Common myeloid progenitor, CD34-positive (primary cell): Measurements from ENCODE around the gene AHCYL2.
"Not testable (repeated sequence)": the region's sequence is repeated elsewhere in the genome, so short reads cannot be mapped to it uniquely, and the experiment has no call there.

Experiments
- CTCF ChIA-PET: fragments of 350-600 bp; sonication (Branson Sonifier 250); formaldehyde crosslinking; loops from one replicate; lab custom pipeline; 2021; ENCODE audit warnings: antibody characterized with exemption; lab: Charles Lee
- POLR2A ChIA-PET: fragments of 350-600 bp; sonication (Branson Sonifier 250); formaldehyde crosslinking; loops from one replicate; lab custom pipeline; 2021; ENCODE audit warnings: antibody characterized with exemption; lab: Charles Lee
- DNase-seq, 3 donors: peaks; one replicate each; pipeline versions ENCODE4 v3.0.0 to v3.0.0-alpha.2; 2013
- H3K27ac ChIP-seq, 2 experiments: 1 replicate in 1 of 2; 2 replicates in 1 of 2; pipeline ENCODE4 v1.7.0; 2013; ENCODE audit warnings: inconsistent platforms in 2 of 2, low read length in 2 of 2, mild to moderate bottlenecking in 2 of 2, low read depth in 1 of 2, moderate library complexity in 1 of 2; ENCODE audit not compliant: severe bottlenecking in 2 of 2, insufficient read depth in 1 of 2, poor library complexity in 1 of 2
- H3K27me3 ChIP-seq, 5 experiments: replicated peaks in 2 of 5; 1 replicate in 3 of 5; 2 replicates in 2 of 5; pipeline versions ENCODE4 v1.6.1 to v1.7.0; 2013; ENCODE audit warnings: low read length in 4 of 5, mild to moderate bottlenecking in 2 of 5, moderate library complexity in 2 of 5, inconsistent platforms in 1 of 5; ENCODE audit not compliant: insufficient read depth in 5 of 5, control insufficient read depth in 4 of 5
- H3K36me3 ChIP-seq, 4 experiments: 1 replicate in 2 of 4; 2 replicates in 2 of 4; pipeline versions ENCODE4 v1.6.1 to v1.7.0; 2013; ENCODE audit warnings: low read length in 3 of 4, control low read depth in 1 of 4, mild to moderate bottlenecking in 1 of 4; ENCODE audit not compliant: control insufficient read depth in 4 of 4, insufficient read depth in 4 of 4
- H3K4me1 ChIP-seq, 4 experiments: 1 replicate in 3 of 4; 2 replicates in 1 of 4; pipeline versions ENCODE4 v1.6.1 to v1.7.1; 2013; ENCODE audit warnings: low read length in 3 of 4, mild to moderate bottlenecking in 3 of 4, control low read depth in 1 of 4, inconsistent platforms in 1 of 4, moderate library complexity in 1 of 4; ENCODE audit not compliant: control insufficient read depth in 4 of 4, insufficient read depth in 4 of 4; ENCODE audit errors: control extremely low read depth in 1 of 4
- H3K4me3 ChIP-seq, 7 experiments: 1 replicate in 4 of 7; 2 replicates in 3 of 7; pipeline versions ENCODE4 v1.5.1 to v1.7.0; 2013; ENCODE audit warnings: mild to moderate bottlenecking in 7 of 7, low read length in 6 of 7, moderate library complexity in 6 of 7, inconsistent platforms in 2 of 7, low read depth in 2 of 7, control low read depth in 1 of 7; ENCODE audit not compliant: insufficient read depth in 4 of 7, control insufficient read depth in 1 of 7; ENCODE audit errors: extremely low read depth in 1 of 7
- H3K9me3 ChIP-seq, 5 experiments: 1 replicate in 4 of 5; 2 replicates in 1 of 5; pipeline versions ENCODE4 v1.6.1 to v1.7.1; 2013; ENCODE audit warnings: low read length in 4 of 5, mild to moderate bottlenecking in 2 of 5, inconsistent platforms in 1 of 5, low read depth in 1 of 5, moderate library complexity in 1 of 5; ENCODE audit not compliant: control insufficient read depth in 4 of 5, insufficient read depth in 2 of 5; ENCODE audit errors: control extremely low read depth in 1 of 5
- WGBS: methylation state at CpG from one replicate; pipeline ENCODE4 v1.1.5; 2013; ENCODE audit not compliant: insufficient coverage; 5-methylcytosine and 5-hydroxymethylcytosine counted together

The AHCYL2 gene

GRCh38 chr7:129405527-129405926, 180.7 kb downstream of the AHCYL2 start:
- Histone ChIP-seq H3K4me3 (no peak overlapping the region), H3K36me3 (peaks cover 0 to 10% (median 4%) of the 10 kb centered on the region in 4 experiments), H3K27ac (no peak overlapping the region), H3K4me1 (peaks cover 0 to 17% (median 16%) of the 10 kb centered on the region in 4 experiments), H3K27me3 (no peaks in the 10 kb centered on the region), H3K9me3 (no peaks in the 10 kb centered on the region)
- ChIA-PET CTCF (no interaction called here), POLR2A (no interaction called here)
- DNase-seq: no peak

GRCh38 chr7:129410238-129410637, 185.4 kb downstream of the AHCYL2 start:
- CTCF ChIA-PET, H3K9me3 ChIP-seq, H3K27ac ChIP-seq, H3K27me3 ChIP-seq, DNase-seq, H3K4me3 ChIP-seq, H3K4me1 ChIP-seq, POLR2A ChIA-PET: not testable (repeated sequence)
- peaks cover 0 to 28% (median 4%) of the 10 kb centered on the region in 4 experiments for H3K36me3 ChIP-seq
- WGBS: 89% methylated on average over 5 of the region's 8 CpGs

DNA sequence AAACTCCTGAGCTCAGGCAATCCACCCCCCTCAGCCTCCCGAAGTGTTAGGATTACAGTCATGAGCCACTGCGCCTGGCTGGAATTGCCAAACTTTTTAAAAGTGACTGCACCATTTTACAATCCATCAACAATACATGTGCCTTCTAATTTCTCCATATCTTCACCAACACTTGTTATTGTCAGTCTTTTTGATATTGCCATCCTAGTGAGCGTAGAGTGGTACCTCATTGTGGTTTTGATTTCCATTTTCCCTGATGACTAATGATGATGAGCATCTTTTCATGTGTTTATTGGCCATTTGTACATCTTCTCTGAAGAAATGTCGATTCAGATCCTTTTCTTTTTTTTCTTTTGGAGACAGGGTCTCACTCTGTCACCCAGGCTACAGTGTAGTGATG, 187.7 kb downstream of the AHCYL2 start:
- H3K27me3 ChIP-seq: no peaks in the 10 kb centered on the region
- ChIA-PET POLR2A (interaction anchor here (0.7 kb wide), 1 partner anchor 17 kb away, joined by 3 read pairs; no protein-coding TSS in a partner anchor), CTCF (interaction anchor here (0.6 kb wide), 1 partner anchor 649 kb away, joined by 6 read pairs; no protein-coding TSS in a partner anchor)
- H3K36me3 ChIP-seq: peaks cover 0 to 22% (median 3%) of the 10 kb centered on the region in 4 experiments
- H3K4me3 ChIP-seq: no peak overlapping the region
- WGBS: 100% methylated on average over 2 of the region's 4 CpGs
- DNase-seq: no peak
- H3K27ac ChIP-seq: no peak overlapping the region
- peaks cover 0 to 4% (median 0%) of the 10 kb centered on the region in 5 experiments for H3K9me3 ChIP-seq
- no peaks in the 10 kb centered on the region for H3K4me1 ChIP-seq

- no peaks in the 10 kb centered on the region for H3K27me3 ChIP-seq
- no peak overlapping the region for H3K27ac ChIP-seq
- peaks cover 2 to 12% (median 3%) of the 10 kb centered on the region in 4 experiments for H3K36me3 ChIP-seq
- no peak overlapping the region for H3K4me3 ChIP-seq
- WGBS: 100% methylated on average over 5 of the region's 5 CpGs
- DNase-seq: no peak
- H3K4me1 ChIP-seq: no peaks in the 10 kb centered on the region
- peaks cover 0 to 4% (median 0%) of the 10 kb centered on the region in 5 experiments for H3K9me3 ChIP-seq
- CTCF ChIA-PET: interaction anchor here (1.3 kb wide), 1 partner anchor 206 kb away, joined by 3 read pairs; no protein-coding TSS in a partner anchor
- POLR2A ChIA-PET: no interaction called here
Observed at GRCh38 chr7:129417073-129417472, 192.2 kb downstream of the AHCYL2 start.

GRCh38 chr7:129421717-129422250, 197.0 kb downstream of the AHCYL2 start:
- POLR2A ChIA-PET: no interaction called here

DNA sequence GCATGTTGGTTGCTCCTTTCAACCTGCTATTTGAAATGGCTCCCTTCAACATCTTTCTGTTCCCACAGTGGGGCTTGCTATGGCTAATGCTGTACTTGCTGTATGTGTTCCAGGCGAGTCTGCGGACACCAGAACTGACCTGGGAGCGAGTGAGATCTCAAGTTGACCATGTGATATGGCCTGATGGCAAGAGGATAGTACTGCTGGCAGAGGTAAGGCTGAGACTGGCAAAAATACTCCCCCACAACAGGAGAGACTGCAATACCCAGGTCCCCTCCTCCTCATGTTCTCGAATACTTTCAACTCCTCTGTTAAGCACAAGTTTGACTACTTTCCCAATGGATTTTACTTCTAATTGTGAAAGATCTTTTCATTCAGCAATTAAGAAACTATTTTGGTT, 197.9 kb downstream of the AHCYL2 start:
- ChIA-PET POLR2A (interaction anchor here (0.6 kb wide), 1 partner anchor 1787 kb away, joined by 4 read pairs; no protein-coding TSS in a partner anchor), CTCF (no interaction called here)
- Histone ChIP-seq H3K4me3 (no peak overlapping the region), H3K27ac (no peak overlapping the region), H3K4me1 (no peaks in the 10 kb centered on the region), H3K36me3 (peaks cover 0 to 17% (median 9%) of the 10 kb centered on the region in 4 experiments), H3K27me3 (no peaks in the 10 kb centered on the region), H3K9me3 (no peaks in the 10 kb centered on the region)
- DNase-seq: no peak
- 100% methylated on average over 2 of the region's 4 CpGs for WGBS

More at GRCh38 chr7:129421717-129422250, 197.0 kb downstream of the AHCYL2 start:
- Histone ChIP-seq H3K27me3 (no peaks in the 10 kb centered on the region), H3K36me3 (peaks cover 0 to 14% (median 7%) of the 10 kb centered on the region in 4 experiments), H3K27ac (no peak overlapping the region), H3K4me3 (no peak overlapping the region), H3K9me3 (no peaks in the 10 kb centered on the region), H3K4me1 (no peaks in the 10 kb centered on the region)
- WGBS: no CpG with 5 or more reads among the region's 2 CpGs
- CTCF ChIA-PET: interaction anchor here (1.1 kb wide), 1 partner anchor 9 kb away, joined by 4 read pairs; no protein-coding TSS in a partner anchor
- DNase-seq: no peak

GRCh38 chr7:129423700-129424410, 199.0 kb downstream of the AHCYL2 start:
- Histone ChIP-seq H3K27me3 (no peaks in the 10 kb centered on the region), H3K4me1 (no peaks in the 10 kb centered on the region), H3K4me3 (no peak overlapping the region), H3K36me3 (peaks cover 0 to 17% (median 10%) of the 10 kb centered on the region in 4 experiments), H3K9me3 (no peaks in the 10 kb centered on the region), H3K27ac (no peak overlapping the region)
- CTCF ChIA-PET: interaction anchor here (1.2 to 1.5 kb wide), 2 partner anchors 9 to 10 kb away, joined by 3 to 6 read pairs; partner anchors contain the start of gene STRIP2
- WGBS: no CpG with 5 or more reads among the region's 2 CpGs
- DNase-seq: no peak
- POLR2A ChIA-PET: no interaction called here
